ENCODE results near the gene MYH3.
"Not testable (repeated sequence)": the region's sequence is repeated elsewhere in the genome, so short reads cannot be mapped to it uniquely, and the experiment has no call there.

MYH3 gene

DNA sequence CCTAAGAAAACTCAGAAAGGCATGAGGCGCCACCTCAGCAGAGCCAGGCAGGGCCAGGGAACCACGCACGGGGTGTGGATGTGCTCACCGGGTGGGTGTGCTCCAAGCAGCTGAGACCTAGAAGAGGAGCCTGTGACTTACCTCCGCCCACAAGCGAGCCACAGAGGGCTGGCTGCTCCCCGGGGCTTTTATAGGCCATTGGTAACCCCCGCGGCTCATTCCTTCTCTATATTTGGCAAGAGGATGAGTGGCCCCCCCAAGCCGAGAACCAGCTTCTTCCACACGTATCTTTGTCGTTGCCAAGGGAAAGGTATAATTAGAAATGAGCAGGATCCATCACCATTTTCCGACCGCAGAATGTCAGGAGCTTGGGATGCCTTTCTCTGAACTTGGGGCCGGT, at the start of gene MYH3:
Gene MYH3, minus strand, starts transcription at position 162 of the 400 bp plus-strand sequence. CDS start 2,245 bp downstream, outside the sequence.
- DNase-seq = no peak

DNA sequence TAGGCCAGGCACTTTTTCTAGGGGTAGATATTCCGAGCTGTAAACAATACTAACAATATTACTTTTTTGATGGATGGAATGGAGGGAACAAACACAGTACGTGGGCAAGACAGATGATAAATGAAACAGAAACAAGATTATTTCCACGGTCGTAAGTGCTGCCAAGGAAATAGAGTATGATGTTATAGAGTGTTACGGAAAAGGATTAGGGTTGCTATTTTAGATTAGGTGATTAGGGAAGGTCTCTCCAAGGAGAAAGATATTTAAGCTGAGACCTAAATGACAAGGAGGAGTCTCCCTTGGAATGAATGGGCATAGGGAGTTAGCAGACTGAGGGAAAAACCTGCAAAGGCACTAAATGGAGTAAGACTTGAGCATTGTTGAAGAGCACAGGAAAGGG, 48.6 kb upstream of the MYH3 start:
- DNase-seq = no peak

DNA sequence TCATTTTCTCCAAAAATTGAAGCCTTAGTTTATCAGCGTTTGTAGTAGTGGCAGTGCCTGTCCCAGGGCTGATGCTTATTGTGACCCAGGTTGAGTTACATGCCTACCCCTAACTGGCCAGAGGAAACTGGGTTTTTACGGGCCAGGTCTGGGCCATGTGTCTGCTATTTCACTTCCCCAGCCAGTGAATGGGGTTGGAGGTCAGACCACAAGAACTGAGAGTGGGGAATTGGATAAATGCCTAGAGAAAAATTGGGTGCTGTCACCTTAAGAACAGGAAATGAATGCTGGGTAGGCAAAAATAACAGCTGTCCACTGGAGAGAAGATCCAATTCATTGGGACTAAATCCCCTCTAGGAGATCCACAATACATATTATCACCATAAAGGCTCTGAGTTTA, 45.5 kb upstream of the MYH3 start:
- no peak for DNase-seq

DNA sequence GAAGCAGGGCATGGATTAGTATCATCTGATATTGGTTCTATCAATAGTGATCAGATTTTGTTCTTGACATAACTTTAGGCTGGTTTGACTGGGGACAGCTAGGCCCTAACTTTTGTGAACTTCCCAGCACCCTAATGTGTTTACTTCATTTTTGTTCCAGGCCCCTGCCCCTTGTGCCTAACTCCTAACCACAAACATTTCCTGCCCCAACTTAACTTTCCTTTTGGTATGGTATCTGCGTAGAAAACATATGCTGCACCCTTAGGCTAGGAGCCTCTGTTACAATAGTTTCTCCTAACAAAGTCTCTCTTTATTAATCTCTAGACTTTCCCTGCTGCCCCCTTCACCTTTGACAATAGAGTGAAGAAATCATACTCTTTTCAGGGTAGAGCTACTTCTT, 42.7 kb upstream of the MYH3 start:
- DNase-seq = no peak

DNA sequence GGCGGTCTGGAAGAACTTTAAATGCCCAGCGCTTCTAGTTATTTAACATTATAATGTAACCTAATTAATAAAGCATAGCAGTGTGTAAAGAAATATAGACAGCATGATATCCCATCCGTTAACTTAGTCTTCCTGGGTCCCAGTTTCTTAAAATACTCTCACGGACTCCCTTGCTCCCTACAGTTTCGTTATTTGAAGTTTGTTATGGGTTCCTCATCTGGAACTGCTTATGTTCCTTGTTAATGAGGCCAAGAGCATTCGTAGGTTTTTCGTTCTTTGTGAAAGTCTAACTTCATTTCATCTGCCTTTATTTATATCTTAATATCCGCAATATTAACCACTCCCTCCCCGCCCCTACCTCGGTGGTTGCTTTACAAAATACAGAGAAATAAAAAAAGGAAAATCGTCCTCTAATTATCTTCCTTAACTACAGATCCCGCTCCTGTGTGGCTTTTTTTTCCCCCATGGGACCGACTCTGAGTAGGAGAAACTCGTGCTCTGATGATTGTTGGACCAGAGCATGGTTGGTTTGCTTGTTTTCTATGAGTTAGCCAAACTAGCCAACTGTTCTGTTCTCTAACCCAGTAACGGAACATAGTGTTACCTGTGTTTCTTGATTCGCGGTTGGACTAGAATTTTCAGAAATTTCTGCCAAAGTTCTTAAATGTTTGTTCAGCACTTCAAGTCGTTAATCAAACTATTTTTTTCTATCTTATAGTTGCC, 41.1 kb upstream of the MYH3 start:
- no peak for DNase-seq

DNA sequence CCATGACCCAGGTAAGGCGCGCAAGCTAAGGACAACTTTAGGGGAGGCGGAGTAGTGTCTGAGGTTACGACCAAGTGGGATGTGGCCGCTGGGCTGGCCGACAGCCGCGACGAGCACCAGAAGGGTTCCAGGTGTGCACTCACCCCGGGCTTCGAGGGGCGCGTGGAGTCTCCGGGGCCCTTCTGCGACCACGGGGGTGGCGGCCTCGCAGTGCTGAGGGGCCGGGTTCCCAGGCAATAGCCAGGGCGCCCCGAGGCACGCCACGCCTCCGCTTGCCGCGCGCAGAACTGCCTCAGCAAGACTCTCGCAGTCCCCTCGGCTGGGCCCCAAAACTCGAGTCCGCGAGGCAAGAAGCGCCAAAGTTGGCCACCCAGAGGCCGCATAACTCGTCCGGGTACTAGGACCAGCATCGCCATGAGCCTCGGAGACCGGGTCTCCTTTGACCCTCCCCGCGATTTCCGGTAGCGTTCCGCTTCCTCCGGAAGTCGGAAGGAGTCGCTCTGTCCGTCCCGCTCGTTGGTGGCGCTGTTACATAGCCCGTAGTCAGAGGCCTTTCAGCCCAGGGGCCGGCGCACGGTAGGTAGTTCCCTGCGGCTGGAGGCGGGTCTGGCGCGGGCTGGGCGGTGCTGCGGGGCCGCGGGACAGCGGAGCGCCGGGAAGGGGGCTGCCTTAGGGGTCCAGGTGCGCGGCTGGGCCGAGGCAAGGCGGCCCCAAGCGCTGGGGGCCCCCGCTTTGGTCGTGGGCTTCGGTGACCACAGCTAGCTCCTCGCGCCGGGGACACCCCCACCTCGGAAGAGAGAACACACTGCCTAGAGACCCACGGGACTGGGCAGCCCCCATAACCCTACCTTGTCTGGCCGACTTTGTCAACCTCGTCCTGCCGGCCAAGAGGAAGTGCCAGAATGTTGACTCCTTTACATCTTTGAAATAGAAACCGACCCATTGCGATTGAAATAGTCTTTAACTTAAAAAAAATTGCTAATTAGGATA, 40.3 kb upstream of the MYH3 start, which contains the start of the genes ADPRM and SCO1:
Gene ADPRM, plus strand, starts transcription at position 503 of the 990 bp plus-strand sequence. CDS start 7,333 bp downstream, outside the sequence.
Gene SCO1, minus strand, starts transcription at position 442 of the 990 bp plus-strand sequence. Its CDS starts 26 bp downstream, at position 416.
- DNase-seq = peak; percentile 94

DNA sequence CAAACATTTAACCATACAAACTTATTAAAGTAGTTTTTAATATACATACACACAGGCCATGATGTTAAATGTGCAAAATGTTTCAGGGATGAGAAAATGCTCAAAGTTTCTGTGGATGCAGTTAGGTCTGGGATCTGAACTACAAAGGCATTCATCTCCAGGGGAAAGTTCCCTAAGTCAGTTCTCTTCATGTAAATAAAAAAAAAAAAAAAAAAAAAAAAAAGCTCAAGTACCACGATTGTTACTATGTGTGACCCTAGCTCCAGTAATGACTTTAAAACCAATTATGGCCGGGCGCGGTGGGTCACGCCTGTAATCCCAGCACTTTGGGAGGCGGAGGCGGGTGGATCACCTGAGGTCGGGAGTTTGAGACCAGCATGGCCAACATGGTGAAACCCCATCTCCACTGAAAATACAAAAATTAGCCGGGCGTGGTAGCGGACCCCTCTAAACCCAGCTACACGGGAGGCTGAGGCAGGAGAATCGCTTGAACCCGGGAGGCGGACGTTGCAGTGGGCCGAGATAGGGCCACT, 38.8 kb upstream of the MYH3 start:
- not testable (repeated sequence) for DNase-seq

DNA sequence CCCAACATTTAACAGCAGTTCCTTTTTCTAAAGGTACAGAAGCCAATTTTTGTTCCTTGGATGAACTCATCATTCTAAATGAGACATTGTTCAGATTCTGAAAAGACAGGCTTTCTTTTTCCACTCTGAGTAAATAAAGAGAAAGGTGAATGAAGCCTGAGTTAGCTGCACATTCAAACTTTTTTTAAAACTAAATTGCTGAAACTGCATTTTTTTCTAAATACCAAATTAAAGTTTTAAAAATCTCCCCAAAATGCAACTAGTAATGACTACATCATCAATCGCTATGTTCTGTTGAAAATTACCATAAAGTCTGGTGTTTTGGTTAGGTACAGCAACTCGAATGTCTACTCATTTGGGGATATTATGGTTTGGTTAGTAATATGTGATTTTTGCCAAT, 30.4 kb upstream of the MYH3 start:
- DNase-seq = no peak

DNA sequence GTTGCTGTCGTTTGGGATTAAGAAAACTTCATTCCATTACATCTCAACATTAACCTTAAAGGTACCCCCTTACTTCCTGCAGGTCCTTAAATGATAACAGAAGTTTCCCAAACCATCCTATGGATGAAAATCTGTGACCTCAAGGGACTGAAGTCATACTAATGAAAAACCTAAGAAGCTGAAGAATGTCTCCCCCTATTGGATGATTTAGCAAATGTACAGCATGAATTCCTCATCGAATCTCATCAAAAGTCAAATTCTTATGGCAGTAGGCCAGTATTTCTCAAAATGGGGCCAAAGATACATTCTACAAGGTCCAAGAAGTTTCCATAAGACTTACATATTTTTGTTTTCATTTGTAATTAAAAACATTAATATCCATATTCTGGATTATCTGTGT, 26.7 kb upstream of the MYH3 start:
- no peak for DNase-seq

DNA sequence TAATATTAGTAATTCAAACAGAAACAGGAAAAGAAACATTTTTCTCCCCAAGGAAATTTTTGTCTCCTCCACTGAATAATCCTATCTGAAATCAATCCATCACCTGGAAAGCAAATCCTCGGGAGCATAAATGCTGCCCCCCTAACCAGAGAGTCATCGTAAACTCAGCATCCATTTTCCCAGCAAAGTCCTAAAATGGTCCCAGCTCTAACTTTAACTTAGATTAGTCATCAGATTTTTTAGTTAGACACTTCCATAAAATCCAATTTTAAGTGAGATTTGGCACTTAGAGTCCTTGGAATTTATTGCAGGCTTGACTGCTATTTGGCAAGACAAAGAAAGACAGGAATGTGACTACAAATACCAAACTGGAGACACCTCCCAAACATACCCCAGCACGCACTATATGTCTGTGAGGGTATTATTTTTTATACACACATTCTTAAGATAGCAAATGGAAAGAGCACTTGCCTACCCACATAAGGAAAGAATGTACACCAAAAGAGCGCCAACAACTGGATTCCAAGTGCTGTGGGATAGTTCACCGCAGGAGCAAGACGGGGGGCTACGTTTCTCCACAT, 24.8 kb upstream of the MYH3 start:
- DNase-seq = no peak

DNA sequence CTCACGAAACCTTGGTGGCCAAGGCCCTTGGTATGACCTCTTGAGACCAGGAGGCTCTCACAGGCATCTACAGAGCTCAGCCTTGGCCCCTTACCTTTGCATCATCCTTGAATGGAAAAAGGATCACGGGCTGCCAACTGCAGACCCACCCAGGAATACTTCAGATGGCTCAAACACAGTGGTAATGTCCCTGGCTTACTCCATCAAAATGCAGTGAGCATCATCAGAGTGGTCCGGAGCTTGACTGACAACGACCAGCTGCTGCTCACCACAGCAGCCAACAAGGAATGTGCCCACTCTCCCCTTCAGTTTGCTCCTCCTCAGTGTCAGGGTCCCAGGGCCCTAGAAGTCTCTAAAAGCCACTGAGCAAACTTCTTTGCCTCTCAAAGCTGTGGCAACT, 17.6 kb upstream of the MYH3 start:
- DNase-seq = no peak

DNA sequence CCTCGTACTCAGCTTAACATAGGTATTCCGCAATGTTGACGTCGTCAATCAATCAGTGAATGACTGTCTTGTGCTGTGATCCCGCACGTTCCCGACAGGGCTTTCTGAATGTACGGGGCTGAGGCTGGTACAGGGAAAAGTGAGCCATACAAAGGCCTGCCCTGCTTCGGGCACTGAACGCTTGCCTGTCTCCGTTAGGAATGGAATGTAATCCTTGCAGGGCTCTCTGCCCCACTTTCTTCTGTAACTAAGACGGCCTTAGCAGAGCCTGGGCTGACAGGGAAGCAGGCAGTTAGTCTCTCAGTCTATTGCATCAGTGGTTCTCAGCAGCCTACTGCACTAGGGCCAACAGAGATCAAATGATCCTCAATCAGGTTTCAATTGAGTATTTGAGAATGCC, 16.2 kb upstream of the MYH3 start:
- no peak for DNase-seq

DNA sequence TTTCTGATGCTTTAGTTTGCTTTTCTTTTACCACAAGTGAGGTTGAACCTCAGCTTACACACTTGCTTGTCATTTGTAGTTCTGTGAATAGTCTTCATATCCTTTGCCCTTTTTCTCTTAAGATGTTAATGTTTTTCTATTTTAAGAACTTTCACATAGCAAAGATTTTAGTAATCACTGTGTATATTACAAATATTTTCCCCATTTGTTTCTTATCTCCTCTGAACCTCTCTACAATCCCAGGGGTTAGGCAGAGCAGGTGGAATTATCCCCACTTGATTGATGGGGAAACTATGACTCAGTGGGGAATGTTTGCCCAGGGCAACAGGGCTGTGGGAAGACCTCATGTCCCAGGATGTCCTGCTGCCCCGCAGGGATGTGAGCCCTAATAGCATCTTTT, 11.7 kb upstream of the MYH3 start:
- DNase-seq = no peak

DNA sequence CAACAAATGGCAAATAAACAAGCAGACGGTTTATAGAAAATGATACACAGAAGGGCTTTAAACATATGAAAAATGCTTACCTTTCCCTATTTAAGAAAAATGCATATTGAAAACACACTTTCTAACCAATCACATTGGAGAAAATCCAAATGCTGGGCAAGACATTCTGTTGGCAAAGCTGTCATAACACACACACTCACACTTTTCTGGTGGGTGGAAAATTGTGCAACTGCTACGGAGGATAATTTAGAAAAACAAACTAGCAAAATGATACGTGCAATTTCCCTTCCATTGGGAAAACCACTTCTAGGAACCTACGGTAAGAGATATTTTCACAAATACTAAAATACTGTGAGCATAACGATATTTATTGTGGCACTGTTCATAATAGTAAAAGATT, 9.8 kb upstream of the MYH3 start:
- no peak for DNase-seq

DNA sequence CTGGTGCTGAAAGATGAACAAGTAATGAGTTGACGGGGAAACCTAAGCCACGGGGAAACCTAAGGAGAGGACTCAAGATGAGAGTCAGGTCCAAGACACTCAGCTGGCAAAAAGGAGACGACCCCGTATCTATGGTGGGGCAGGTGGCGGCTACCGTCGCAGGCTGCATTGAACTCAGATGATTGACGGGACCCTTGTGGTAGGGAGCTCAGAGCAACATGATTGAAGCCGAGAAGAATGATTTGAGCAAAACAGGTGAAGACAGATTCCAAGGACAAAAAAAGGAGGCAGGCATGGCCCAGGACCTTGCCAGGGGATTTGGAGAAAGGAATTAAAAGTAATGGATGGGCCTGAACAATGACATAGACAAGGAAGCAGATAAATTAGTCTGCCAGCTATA, 7.5 kb upstream of the MYH3 start:
- no peak for DNase-seq

DNA sequence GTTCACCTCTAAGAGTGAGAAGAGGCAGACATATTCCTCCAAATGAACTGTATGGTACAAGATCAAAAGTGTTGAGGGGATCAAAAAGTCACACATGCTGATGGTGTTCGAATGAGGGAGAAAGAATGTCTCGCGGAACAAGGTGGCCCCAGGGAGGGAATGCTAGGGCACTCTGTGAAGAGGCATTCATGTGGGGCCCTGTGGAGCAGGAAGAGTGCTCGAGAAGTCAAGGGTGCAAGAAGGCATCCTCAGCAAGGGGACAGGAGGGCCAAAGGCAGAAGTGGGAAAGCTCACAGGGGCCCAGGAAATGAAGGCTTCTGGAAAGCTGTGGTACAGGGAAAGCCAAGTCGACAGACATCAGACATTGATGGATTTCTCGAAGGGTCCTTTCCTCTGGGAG, 6.1 kb upstream of the MYH3 start:
- no peak for DNase-seq

DNA sequence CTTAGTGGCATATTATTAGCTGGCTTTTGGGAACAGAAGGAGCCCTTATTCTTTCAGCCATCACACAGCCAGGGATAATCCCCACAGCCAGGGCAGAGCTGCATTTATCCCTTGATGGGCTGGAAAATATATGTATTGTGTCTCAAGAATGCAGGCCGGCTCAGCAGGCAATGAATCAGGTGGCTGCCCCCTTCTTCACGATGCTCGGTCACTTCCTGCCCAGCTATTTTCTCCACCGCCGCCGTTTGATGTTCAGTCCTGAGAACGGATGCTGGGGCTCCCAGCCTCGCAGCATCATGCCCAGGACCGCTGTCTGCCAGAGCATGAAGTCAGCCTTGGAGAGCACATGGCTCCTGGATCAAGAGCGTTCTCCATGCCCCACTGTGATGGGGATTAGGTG, 4.3 kb upstream of the MYH3 start:
- DNase-seq = no peak

DNA sequence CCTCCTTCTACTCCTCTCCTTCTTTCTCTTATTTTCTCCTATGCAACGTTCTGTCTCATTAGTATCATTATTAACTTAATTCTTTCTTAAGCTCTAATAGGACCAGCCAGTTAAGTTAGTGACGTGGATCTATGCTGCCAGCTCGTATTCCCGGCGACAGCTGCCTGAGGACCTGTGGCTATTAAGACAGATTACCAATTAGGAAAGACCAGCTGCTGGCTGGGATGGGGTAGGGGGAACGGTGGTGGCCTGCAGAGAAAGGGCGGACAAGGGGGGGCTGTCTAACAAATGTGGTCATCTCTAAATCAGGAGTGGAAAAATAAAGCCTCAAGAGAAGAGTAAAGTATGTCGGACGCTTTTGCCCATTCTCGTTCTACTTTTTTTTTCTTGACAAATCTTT, 770 bp upstream of the MYH3 start:
- DNase-seq = no peak

DNA sequence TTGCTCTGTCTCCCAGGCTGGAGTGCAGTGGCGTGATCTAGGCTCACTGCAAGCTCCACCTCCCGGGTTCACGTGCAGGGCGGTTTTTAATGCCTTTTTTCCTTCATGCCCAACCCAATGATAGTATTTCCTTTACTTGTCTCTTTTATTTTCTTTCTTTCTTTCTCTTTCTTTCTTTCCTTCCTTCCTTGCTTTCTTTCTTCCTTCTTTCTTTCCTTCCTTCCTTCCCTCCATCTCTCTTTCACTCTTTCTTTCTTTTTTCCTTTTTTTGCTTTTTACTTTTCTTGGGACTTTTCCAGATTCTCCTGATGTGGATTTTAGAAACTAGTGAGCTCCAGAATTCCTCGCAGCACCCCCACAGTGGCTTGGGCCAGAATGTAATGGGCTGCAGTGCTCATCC, 3.1 kb downstream of the MYH3 start:
- no peak for DNase-seq

DNA sequence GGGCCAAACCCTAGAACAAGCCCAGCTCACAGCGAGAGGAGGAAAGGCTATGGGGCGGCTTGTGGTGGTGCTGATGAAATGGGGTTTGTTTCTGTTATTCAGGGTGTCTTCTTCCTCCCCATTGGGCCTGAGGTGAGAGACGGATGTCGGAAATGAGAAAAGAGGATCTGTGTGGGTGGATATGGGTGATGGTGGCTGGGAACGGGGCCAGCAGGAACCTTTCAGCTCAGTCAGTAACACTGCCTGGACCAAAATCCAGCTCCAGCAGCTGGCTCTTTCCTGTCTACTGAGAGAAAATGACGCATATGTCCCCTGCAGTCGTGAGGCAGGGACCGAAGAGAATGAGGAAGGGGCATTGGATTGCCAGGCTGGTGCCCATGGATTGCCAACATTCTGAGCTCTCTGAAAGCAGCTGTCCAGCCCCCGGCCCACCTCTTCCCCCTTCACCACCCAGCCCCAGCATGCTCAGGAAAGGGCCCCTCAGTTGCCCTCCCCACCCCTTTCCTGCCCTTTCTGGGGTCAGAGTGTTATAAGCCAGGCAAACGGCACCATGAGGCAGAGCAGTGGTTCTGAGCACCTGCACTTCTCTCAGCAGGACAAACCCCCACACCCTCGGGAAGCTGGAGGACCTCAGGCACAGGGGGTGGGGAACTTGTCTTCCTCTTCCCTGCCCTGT, 4.0 kb downstream of the MYH3 start:
- DNase-seq = peak; percentile 34

DNA sequence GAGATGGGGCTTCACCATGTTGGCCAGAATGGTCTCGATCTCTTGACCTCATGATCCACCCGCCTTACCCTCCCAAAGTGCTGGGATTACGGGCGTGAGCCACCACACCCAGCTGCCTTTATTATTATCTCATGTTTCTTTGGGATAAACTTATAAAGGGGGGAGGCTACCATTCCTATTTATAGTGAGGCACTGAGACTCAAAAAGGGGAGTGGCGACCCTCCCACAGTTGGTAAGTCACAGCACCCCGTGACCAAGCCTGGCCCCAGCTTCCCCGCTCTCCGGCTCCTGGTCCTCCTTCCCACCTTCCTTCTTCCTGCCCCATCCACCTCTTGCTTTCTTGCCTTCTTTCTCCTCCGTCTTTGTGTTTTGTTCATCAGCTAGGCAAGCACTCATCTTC, 5.2 kb downstream of the MYH3 start:
- no peak for DNase-seq

DNA sequence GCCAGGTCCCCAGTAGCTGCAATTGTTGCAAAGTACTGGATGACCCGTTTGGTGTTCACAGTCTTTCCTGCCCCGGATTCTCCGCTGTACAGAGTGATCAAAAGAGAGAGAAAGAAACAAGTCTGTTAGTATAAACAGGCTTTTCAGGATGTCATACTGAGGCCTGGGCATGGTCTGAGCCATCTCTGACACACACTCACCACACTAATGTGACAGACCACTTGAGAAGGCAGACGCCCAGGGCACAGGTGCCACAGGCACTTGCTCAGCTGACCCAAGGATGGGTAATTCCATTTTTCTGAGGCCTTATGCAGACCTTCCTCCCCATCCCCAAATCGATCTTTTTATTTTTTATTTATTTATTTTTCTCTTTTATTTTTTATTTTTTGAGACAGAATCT, 7.5 kb downstream of the MYH3 start:
- no peak for DNase-seq

DNA sequence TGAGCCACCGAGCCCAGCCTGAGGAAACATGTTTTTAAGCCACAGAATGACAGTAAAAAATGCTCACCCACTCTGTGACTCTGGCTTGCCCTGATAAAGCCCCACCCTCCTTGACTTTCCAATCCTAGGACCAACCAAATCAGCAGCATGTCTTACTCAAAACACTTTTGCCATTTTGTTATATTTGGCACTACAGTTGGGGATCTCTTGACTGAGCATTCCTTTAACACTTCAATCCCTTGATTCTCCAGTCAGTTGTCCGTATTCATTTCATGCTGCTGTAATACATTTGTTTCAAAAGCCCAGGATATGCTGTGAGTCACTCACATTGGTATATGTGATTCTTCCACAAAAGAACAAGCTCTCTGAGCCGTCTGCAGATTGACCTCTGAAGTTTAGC, 8.2 kb downstream of the MYH3 start:
- DNase-seq = no peak
